ENCODE results near the gene KIF25. TPM values are rescaled to one million over a fixed set of nuclear protein-coding genes. Genes with fewer than 3 reads are reported as not detected.

The KIF25 gene
- total and polyA plus RNA-seq, 5 donors from 2014 or later: not detected

- ATAC-seq (ENCODE audit: low read depth in 2 of 2): no peak
- peaks cover 2 to 21% (median 8%) of the 10 kb centered on the region in 7 donors for H3K9me3 Mint-ChIP-seq
- no peak overlapping the region for H3K4me3 Mint-ChIP-seq
- no peak overlapping the region for H3K27ac Mint-ChIP-seq
- H3K4me1 Mint-ChIP-seq: peaks cover 0 to 4% (median 0%) of the 10 kb centered on the region in 4 donors
- Histone ChIP-seq H3K27me3 (ENCODE audit: control insufficient read depth, insufficient read depth, low read length) (no peaks in the 10 kb centered on the region), H3K36me3 (ENCODE audit: control insufficient read depth, insufficient read depth, low read length) (no peaks in the 10 kb centered on the region), H3K4me3 (ENCODE audit: low read depth, low read length) (no peak overlapping the region), H3K9me3 (ENCODE audit: control insufficient read depth in 2 of 2, low read length in 2 of 2) (peaks cover 17 to 19% of the 10 kb centered on the region in 2 experiments), H3K27ac (ENCODE audit: insufficient read depth, low read length, poor library complexity, severe bottlenecking) (no peak overlapping the region), H3K4me1 (ENCODE audit: control insufficient read depth, insufficient read depth, low read length, poor library complexity, severe bottlenecking) (no peaks in the 10 kb centered on the region)
- DNase-seq: no peak
- H3K36me3 Mint-ChIP-seq: no peaks in the 10 kb centered on the region
- peaks cover 7% of the 10 kb centered on the region for H3K27me3 Mint-ChIP-seq
Observed at GRCh38 chr6:168007592-168008338, 10.3 kb downstream of the KIF25 start.

GRCh38 chr6:168009331-168009730 lies 11.9 kb downstream of the KIF25 start:
- no peaks in the 10 kb centered on the region for H3K4me1 ChIP-seq (ENCODE audit: control insufficient read depth, insufficient read depth, low read length, poor library complexity, severe bottlenecking)
- Mint-ChIP-seq H3K4me1 (no peaks in the 10 kb centered on the region), H3K36me3 (no peaks in the 10 kb centered on the region), H3K27me3 (peaks cover 7% of the 10 kb centered on the region), H3K9me3 (peaks cover 2 to 21% (median 8%) of the 10 kb centered on the region in 7 donors), H3K27ac (no peak overlapping the region), H3K4me3 (no peak overlapping the region)
- ATAC-seq (ENCODE audit: low read depth in 2 of 2) (no peak), DNase-seq (no peak)
- H3K27me3 ChIP-seq (ENCODE audit: control insufficient read depth, insufficient read depth, low read length): no peaks in the 10 kb centered on the region
- H3K4me3 ChIP-seq (ENCODE audit: low read depth, low read length): no peak overlapping the region
- H3K27ac ChIP-seq (ENCODE audit: insufficient read depth, low read length, poor library complexity, severe bottlenecking): no peak overlapping the region
- H3K9me3 ChIP-seq (ENCODE audit: control insufficient read depth in 2 of 2, low read length in 2 of 2): peaks cover 17 to 20% of the 10 kb centered on the region in 2 experiments
- H3K36me3 ChIP-seq (ENCODE audit: control insufficient read depth, insufficient read depth, low read length): no peaks in the 10 kb centered on the region

- H3K36me3 Mint-ChIP-seq: no peaks in the 10 kb centered on the region
- DNase-seq: no peak
- H3K36me3 ChIP-seq (ENCODE audit: control insufficient read depth, insufficient read depth, low read length): no peaks in the 10 kb centered on the region
- H3K4me3 Mint-ChIP-seq: no peak overlapping the region
- H3K27ac ChIP-seq (ENCODE audit: insufficient read depth, low read length, poor library complexity, severe bottlenecking): no peak overlapping the region
- H3K4me3 ChIP-seq (ENCODE audit: low read depth, low read length): no peak overlapping the region
- no peaks in the 10 kb centered on the region for H3K27me3 ChIP-seq (ENCODE audit: control insufficient read depth, insufficient read depth, low read length)
- H3K9me3 Mint-ChIP-seq: peaks cover 2 to 21% (median 8%) of the 10 kb centered on the region in 7 donors
- H3K27ac Mint-ChIP-seq: no peak overlapping the region
- no peaks in the 10 kb centered on the region for H3K4me1 ChIP-seq (ENCODE audit: control insufficient read depth, insufficient read depth, low read length, poor library complexity, severe bottlenecking)
- peaks cover 17 to 20% of the 10 kb centered on the region in 2 experiments for H3K9me3 ChIP-seq (ENCODE audit: control insufficient read depth in 2 of 2, low read length in 2 of 2)
- H3K27me3 Mint-ChIP-seq: peaks cover 7% of the 10 kb centered on the region
- H3K4me1 Mint-ChIP-seq: no peaks in the 10 kb centered on the region
- no peak for ATAC-seq (ENCODE audit: low read depth in 2 of 2)
Observed at GRCh38 chr6:168011291-168011690, 13.8 kb downstream of the KIF25 start.

DNA sequence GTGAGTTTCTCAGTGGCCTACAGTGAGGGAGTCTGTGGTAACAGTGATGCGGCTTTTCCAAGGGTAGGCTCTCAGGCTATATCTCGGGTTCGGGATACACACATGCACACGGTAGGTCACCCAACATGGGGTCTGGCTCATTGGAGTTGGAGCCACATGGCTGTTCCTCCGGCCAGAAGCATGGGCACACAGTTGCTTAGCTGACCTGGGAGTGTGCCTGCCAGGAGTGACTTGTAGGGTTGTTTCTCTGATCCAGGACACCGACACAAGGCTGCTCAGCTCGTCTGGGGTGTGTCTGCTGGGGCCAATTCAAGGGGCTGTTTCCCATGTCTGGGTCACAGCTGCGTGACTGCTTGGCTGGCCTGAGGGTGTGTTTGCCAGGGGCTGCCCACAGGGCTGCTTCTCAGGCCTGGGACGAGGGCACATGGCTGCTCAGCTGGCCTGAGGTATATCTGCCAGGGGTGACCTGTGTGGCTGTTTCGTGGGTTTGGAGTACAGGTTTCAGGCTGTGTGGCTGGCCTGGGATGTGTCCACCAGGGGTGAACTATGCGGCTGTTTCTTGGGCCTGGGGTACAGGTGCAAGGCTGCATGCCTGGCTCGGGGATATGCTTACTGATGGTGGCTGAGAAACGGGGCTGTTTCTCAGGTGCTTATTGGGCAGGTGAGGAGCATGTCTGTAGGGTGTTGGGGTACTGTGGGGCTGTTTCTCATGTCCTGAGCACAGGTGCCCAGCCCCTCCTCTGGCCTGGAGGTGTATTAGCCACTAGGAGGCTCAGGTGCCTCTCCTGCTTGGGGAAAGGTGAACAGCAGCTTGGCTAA lies 15.2 kb downstream of the KIF25 start:
- Mint-ChIP-seq H3K27me3 (peaks cover 7% of the 10 kb centered on the region), H3K4me3 (no peak overlapping the region), H3K4me1 (no peaks in the 10 kb centered on the region), H3K9me3 (peaks cover 3 to 21% (median 8%) of the 10 kb centered on the region in 7 donors), H3K36me3 (no peaks in the 10 kb centered on the region), H3K27ac (no peak overlapping the region)
- Histone ChIP-seq H3K27ac (ENCODE audit: insufficient read depth, low read length, poor library complexity, severe bottlenecking) (no peak overlapping the region), H3K9me3 (ENCODE audit: control insufficient read depth in 2 of 2, low read length in 2 of 2) (peaks cover 17 to 20% of the 10 kb centered on the region in 2 experiments), H3K27me3 (ENCODE audit: control insufficient read depth, insufficient read depth, low read length) (no peaks in the 10 kb centered on the region), H3K4me1 (ENCODE audit: control insufficient read depth, insufficient read depth, low read length, poor library complexity, severe bottlenecking) (no peaks in the 10 kb centered on the region), H3K36me3 (ENCODE audit: control insufficient read depth, insufficient read depth, low read length) (no peaks in the 10 kb centered on the region), H3K4me3 (ENCODE audit: low read depth, low read length) (no peak overlapping the region)
- DNase-seq (no peak), ATAC-seq (ENCODE audit: low read depth in 2 of 2) (no peak)

- no peaks in the 10 kb centered on the region for H3K4me1 Mint-ChIP-seq
- Histone ChIP-seq H3K36me3 (ENCODE audit: control insufficient read depth, insufficient read depth, low read length) (no peaks in the 10 kb centered on the region), H3K27me3 (ENCODE audit: control insufficient read depth, insufficient read depth, low read length) (no peaks in the 10 kb centered on the region), H3K4me3 (ENCODE audit: low read depth, low read length) (no peak overlapping the region), H3K4me1 (ENCODE audit: control insufficient read depth, insufficient read depth, low read length, poor library complexity, severe bottlenecking) (no peaks in the 10 kb centered on the region), H3K9me3 (ENCODE audit: control insufficient read depth in 2 of 2, low read length in 2 of 2) (peaks cover 17 to 20% of the 10 kb centered on the region in 2 experiments), H3K27ac (ENCODE audit: insufficient read depth, low read length, poor library complexity, severe bottlenecking) (no peak overlapping the region)
- H3K36me3 Mint-ChIP-seq: no peaks in the 10 kb centered on the region
- ATAC-seq (ENCODE audit: low read depth in 2 of 2): no peak
- H3K27ac Mint-ChIP-seq: no peak overlapping the region
- H3K27me3 Mint-ChIP-seq: peaks cover 7% of the 10 kb centered on the region
- no peak for DNase-seq
- peaks cover 3 to 21% (median 8%) of the 10 kb centered on the region in 7 donors for H3K9me3 Mint-ChIP-seq
- no peak overlapping the region for H3K4me3 Mint-ChIP-seq
Observed at GRCh38 chr6:168013250-168013915, 15.9 kb downstream of the KIF25 start.

DNA sequence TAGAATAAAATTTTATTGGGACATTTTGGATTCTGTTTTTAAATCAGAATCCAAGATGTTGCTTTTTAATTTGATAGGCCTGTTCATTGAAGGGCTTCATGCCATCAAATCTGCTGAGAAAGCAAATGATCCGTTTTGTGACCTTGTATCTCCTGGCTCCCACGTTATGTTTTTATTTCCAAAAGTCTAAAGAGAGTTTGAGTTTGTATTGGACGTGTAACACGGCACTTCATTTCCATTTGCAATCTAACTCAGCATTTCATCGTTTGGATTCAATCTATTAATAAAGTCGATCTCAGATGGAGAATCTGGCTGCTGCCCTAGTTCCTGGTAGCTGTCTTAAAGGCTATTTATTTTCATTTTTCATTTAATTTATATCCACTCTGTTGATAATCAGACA lies 17.0 kb downstream of the KIF25 start:
- no peak overlapping the region for H3K4me3 ChIP-seq (ENCODE audit: low read depth, low read length)
- no peaks in the 10 kb centered on the region for H3K4me1 ChIP-seq (ENCODE audit: control insufficient read depth, insufficient read depth, low read length, poor library complexity, severe bottlenecking)
- Mint-ChIP-seq H3K27ac (no peak overlapping the region), H3K4me1 (no peaks in the 10 kb centered on the region), H3K27me3 (peaks cover 7% of the 10 kb centered on the region), H3K9me3 (peaks cover 3 to 26% (median 7%) of the 10 kb centered on the region in 7 donors), H3K4me3 (no peak overlapping the region), H3K36me3 (no peaks in the 10 kb centered on the region)
- no peaks in the 10 kb centered on the region for H3K27me3 ChIP-seq (ENCODE audit: control insufficient read depth, insufficient read depth, low read length)
- no peaks in the 10 kb centered on the region for H3K36me3 ChIP-seq (ENCODE audit: control insufficient read depth, insufficient read depth, low read length)
- DNase-seq: no peak
- no peak overlapping the region for H3K27ac ChIP-seq (ENCODE audit: insufficient read depth, low read length, poor library complexity, severe bottlenecking)
- peaks cover 17 to 20% of the 10 kb centered on the region in 2 experiments for H3K9me3 ChIP-seq (ENCODE audit: control insufficient read depth in 2 of 2, low read length in 2 of 2)
- no peak for ATAC-seq (ENCODE audit: low read depth in 2 of 2)

GRCh38 chr6:168015009-168015408 lies 17.5 kb downstream of the KIF25 start:
- H3K9me3 Mint-ChIP-seq: peaks cover 0 to 27% (median 7%) of the 10 kb centered on the region in 7 donors
- peaks cover 17 to 20% of the 10 kb centered on the region in 2 experiments for H3K9me3 ChIP-seq (ENCODE audit: control insufficient read depth in 2 of 2, low read length in 2 of 2)
- peaks cover 7% of the 10 kb centered on the region for H3K27me3 Mint-ChIP-seq
- ATAC-seq (ENCODE audit: low read depth in 2 of 2) (no peak), DNase-seq (no peak)
- no peaks in the 10 kb centered on the region for H3K4me1 Mint-ChIP-seq
- no peaks in the 10 kb centered on the region for H3K36me3 ChIP-seq (ENCODE audit: control insufficient read depth, insufficient read depth, low read length)
- no peaks in the 10 kb centered on the region for H3K4me1 ChIP-seq (ENCODE audit: control insufficient read depth, insufficient read depth, low read length, poor library complexity, severe bottlenecking)
- H3K27me3 ChIP-seq (ENCODE audit: control insufficient read depth, insufficient read depth, low read length): no peaks in the 10 kb centered on the region
- no peak overlapping the region for H3K27ac ChIP-seq (ENCODE audit: insufficient read depth, low read length, poor library complexity, severe bottlenecking)
- H3K27ac Mint-ChIP-seq: no peak overlapping the region
- H3K4me3 ChIP-seq (ENCODE audit: low read depth, low read length): no peak overlapping the region
- no peak overlapping the region for H3K4me3 Mint-ChIP-seq
- H3K36me3 Mint-ChIP-seq: no peaks in the 10 kb centered on the region
